IPS-NIHi7 (cell line): ENCODE results near the gene SERPINB1.
A peak's percentile ranks its signal among the peaks of the same experiment; 100 is the strongest.

Experiments
- DNase-seq: peaks from one replicate; pipeline ENCODE4 v3.0.0; 2012; ENCODE audit warnings: mixed read lengths; ENCODE audit errors: extremely low spot score

Gene SERPINB1

DNA sequence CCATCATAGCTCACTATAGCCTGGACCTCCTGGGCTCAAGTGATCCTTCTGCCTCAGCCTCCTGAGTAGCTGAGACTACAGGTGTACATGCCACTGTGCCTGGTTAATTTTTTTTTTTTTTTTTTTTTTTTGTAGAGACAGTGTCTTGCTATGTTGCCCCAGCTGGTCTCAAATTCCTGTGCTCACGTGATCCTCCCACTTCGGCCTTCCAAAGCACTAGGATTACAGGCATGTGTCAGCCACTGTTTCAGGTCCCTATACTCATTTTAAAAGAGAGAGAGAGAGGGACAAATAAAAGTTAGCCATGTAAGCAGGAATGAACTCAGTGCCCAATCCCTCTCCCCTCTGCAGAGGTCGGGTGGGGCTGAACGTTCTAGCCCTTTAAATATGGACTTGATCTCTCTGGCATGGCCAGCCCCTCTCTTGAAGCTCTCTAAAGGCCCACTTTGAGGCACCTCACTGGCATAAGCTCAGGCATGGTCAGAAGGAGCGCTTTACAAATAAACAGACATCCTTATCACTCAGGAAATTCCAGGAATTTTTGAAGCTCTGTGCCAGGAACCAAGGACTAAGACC, 9.0 kb upstream of the SERPINB1 start:
- DNase-seq = no peak

DNA sequence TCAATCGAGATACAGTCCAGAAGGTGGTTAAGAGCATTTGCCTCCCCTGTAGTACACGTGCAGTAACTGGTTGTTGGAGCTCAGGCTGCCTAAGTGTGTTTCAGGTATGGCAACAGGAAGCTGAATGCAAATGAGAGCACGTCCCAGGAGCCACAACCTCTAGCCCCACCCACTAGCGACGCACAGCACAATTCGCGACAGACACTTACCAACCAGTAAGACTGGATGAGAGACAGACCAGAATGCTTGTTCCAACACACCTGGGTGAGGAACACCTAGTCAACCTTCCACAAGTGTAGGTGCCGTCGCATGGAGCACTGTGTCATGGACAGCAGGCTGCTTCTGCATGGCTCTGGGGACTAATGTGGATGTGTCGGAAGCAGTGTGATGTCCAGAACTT, 7.2 kb upstream of the SERPINB1 start:
- peak; percentile 45 for DNase-seq

DNA sequence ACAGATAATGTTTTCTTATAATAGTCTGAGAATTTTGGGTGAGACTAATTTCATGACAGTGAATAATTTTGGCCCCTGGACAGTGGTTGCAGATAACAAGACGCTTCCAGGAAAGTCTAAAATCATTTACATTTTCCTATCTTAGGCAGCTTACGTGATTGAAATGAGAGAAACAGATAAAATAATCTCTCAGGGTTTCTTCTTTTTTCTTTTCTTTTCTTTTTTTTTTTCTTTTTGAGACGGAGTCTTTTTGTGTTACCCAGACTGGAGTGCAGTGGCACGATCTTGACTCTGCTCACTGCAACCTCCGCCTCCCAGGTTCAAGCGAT, 4.2 kb upstream of the SERPINB1 start:
- no peak for DNase-seq

DNA sequence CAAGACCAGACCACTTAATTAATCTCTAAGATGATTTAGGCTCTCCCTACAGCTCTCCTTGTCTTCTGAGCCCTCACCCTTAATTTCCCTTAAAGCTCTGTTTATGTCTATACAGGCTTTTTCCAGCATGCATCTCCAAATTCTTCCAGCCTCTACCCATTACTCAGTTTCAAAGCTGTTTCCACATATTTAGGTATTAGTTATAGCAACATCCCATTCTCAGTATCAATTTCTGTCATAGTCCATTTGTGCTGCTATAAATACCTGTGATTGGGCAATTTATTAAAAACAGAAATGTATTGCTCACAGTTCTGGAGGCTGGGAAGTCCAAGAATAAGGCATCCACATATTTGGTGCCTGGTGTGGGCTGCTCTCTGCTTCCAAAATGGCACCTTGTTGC, 2.3 kb upstream of the SERPINB1 start:
- no peak for DNase-seq

DNA sequence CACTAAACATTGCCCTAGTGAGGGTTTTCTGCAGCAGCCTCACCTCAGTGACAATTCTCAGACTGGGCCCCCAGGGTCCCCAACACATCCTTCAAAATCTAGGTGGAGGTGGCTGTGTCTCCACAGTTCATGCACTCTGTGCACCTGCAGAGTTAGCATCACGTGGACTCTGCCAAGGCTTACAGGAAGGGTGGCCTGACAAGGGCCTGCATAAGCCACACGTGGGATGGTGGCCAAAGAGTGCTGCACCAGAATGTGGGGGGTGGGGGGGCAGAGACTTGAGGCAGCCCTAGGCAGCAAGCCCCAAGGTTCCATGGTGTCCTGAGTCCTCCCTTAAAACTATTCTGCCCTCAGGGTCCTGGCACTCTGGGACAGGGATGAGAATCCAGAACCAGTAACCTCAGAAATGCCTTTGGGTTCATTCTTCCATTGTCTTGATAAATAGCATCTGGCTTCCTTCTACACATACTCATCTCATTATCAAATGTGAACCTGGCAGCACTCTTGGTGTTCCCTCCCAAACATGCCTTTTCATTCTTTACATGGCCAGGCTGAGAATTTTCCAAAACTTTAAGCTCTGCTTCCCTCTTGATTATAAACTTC, 1.6 kb upstream of the SERPINB1 start:
- DNase-seq = no peak

DNA sequence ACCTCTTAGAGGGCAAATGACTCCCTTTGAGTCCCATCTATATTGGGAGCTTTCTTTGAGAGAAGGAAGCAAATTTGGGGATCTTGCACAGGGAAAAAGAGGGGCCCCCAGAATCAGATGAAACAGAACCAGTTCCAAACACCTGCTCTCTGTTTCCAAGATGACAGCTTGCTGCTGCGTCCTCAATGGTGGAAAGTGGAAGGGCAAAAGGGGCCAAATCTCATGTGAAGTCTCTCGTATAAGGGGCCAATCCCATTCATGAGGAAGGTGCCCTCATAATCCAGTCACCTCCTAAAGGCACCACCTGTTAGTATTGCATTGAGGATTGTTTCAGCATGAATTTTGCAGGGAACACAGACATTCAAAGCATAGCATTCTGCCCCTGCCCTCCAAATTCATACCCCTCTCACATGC, 483 bp upstream of the SERPINB1 start:
- no peak for DNase-seq

DNA sequence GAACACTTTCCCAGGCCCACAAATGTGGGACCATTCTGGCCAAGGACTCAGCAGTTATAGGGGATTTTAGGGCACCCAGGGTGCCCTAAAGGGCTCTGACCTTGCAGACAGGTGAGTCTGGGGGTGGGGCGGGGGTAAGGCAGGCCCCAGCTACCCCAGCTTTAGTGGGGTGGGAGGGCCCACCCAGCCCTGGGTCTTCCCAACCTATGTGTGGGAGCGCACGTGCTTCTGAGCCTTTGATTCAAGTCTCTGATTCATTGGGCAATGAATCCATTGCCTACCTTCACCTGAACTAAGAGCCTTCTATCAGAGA, 958 bp downstream of the SERPINB1 start:
- no peak for DNase-seq

DNA sequence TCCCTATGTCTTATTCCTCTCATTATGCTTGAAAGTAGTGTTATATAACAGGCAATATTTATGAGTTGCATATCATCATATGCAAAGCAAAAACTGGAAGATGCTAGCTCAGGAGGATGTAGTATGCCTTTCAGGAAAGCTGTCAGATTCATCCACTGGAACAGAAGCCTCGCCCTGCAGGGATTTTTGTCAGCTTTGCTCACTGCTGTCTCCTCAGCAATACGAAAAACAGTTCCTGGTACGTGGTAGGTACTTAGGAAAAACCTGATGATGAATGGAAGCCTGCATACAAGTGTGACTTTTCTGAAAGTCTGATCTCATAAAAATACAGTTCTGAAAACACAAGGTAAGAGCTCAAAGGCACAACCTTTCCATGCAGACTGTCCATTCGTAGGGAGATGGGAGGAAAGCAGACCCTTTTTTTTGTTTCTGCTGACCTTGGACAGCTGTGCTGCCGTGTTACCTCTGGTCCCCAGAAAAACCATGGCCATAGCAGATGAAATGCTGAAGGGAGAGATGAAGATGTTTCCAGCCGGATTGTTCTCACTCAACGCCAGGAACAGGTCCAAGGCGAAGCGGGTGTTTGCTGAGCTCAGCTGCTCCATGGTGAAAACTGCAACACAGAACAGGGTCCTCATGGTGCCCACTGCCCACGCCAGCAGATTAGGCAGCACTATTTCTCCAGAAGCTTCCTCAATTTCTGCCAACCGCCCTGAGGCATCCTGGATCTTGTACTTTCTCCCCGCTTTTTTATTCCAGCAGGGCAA, 1.5 kb downstream of the SERPINB1 start:
- DNase-seq = no peak

DNA sequence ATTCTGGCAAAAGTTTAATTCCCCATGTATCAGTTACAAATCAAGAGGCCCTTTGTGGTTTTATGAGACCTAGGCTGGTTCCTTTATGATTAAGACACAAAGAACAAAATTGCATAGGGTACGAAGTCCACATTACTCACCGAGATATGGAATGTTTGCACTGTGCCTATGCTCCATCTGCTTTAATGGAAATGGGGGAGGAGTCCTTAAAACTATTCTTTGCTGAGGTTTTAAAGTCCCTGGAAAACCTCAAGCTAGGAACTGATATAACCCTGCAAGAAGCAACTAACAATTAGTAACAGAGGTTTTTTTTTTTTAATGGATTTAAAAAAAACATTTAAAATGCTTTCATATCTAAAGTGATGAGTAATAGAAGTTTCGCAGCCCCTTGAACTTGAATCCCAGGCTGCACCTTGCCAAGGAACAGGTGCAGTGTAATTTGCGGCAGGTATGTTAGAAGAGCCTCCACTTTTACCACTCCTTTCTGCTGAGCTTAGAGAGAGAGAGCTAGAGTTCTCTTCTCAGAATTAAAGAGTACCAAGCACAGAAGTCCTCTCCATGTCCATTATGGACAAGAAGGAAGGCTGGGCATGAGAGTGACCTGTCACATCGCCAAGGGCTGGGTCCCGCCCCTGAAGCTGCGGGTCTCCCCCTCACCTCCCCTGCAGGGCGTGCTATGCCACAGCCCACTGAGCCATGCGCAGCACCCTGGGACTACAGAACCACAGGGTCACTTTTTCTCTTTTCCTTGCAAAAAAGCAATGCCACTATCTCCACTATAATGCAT, 2.3 kb downstream of the SERPINB1 start:
- no peak for DNase-seq

DNA sequence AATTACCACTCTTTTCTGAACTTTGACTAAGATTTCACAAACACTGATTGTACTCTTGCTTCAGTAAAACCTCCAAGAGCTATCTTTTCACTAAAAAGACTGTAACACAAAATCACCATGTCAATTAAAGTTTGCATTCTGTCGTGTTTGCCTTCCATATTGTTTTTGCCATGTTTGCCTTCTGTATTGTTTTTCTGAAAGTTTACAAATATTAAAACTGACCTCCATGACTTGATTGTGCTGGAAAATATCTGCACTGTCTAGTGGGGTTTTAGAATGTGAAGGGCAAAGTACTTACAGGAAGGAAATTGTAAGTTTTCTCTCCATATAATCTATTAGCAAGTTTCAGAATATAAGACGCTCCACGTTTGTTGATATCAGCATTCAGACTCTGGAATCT, 3.4 kb downstream of the SERPINB1 start:
- DNase-seq = no peak

DNA sequence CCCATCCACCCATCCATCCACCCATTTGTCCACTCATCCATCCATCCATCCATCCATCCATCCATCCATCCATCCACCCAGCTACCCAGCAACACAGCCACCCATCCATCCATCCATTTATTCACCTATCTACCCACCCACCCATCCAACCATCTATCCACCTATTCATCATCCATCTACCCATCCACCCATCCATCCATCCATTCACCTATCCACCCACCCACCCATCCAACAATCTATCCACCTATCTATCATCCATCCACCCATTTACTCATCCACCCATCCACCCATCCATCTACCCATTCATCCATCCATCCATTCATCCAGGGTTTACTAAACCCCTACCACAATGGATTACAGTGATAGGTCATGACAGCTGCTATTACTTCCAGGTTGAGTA, 7.4 kb downstream of the SERPINB1 start:
- DNase-seq = no peak

DNA sequence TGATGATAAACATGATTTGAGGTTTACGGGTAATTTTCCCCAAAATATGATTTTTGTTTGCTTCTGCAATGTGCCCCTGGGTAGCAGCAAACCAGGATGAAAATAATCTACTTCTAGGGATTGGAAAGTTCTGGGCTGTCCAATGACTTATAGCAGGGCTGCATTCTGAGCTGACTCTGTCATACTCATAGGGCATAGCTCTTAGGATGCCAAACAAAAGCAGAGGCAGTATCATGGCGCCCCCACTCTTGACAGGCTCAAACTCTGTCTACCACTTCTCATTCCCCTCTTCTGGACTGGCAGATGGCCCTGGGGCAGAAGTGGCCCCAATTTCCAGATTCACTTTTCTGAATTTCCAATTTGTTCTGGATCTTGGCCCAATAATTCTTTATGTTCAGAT, 10.3 kb downstream of the SERPINB1 start:
- no peak for DNase-seq

DNA sequence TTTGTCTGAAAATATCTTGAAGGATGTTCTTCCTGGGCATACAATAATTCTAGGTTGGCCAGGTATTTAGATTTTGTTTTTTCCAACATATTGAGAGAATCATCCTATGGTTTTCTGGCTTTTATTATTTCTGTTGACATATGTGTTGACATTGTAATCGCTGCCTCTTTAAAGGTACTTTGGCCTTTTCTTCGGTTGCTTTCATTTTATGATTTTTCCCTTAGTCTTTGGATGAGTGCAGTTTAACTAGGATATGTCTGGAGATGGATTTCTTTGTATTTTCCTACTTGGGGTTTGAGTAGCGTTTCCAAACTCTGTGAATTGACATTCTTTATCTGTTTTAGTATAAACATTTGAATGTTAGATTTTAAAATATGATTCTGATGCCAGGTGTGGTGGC, 11.5 kb downstream of the SERPINB1 start:
- DNase-seq = no peak

DNA sequence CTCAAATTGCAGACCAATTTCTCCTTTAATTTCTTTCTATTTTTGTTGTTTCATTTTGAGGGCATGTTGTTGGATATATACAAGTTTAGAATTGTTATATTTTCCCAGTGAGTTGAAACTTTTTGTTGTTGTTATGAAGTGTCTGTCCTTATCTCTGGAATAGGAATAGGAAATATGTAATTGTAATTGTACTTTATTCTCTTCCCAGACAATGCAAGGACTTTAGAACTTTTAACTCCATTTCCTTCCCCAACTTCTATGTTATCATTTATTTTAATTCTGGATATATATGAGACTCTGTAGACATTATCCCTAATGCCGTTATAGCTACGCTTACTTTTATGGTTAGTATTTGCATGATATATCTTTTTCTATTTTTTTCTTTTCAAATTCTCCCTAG, 12.4 kb downstream of the SERPINB1 start:
- DNase-seq = no peak

DNA sequence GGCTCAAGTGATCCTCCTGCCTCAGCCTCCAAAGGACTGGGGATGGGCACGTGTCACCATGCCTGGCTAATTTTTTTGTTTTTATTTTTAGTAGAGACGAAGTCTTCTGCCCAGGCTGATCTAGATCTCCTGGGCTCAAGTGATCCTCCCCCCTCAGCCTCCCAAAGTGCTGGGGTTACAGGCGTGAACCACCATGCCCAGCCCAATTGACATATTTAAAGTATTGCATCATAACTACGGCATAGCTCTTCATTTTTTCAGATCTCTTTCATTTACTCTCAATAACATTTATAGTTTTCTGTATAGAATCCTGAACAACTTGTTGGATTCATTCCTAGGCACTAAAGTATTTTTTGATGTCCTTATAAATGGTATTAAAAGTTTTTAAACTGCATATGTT, 13.0 kb downstream of the SERPINB1 start:
- no peak for DNase-seq

DNA sequence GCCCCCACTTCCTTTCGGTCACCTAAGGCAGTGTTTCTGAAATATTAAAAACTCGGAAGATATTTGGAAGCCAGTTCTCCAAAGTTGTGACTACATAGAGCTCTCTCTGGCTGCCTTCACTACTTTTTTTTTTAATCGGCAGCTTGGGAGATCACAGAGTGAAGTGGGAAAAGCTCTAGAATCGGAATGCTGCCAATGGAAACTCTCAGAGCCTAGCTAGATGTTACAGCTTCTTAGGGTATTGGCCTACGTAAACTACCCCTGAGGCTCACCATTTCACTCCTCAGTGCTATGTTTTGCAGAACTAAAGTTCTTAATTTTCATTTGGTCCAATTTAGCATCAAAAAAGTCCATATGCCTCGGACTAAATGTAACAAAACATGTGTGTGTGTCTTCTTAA, 14.5 kb downstream of the SERPINB1 start:
- DNase-seq = no peak

DNA sequence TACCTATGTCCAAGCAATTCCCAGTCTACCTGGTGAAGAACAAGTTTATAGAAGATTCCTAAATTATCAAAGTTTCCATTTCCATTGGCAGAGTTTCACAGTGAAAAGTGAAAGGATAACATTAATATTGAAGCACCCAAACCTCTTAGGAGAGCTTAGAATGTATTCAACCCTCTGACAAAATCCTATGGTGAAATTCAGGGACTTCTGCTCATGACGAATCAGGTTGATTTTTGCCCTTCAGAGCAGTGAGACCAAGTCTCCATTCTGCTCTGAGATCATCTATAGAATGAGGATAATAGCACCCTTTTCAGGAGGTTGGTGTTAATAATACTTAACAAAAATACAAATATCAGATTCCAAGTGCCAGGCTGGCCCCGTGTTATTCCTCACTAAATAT, 15.5 kb downstream of the SERPINB1 start:
- no peak for DNase-seq

DNA sequence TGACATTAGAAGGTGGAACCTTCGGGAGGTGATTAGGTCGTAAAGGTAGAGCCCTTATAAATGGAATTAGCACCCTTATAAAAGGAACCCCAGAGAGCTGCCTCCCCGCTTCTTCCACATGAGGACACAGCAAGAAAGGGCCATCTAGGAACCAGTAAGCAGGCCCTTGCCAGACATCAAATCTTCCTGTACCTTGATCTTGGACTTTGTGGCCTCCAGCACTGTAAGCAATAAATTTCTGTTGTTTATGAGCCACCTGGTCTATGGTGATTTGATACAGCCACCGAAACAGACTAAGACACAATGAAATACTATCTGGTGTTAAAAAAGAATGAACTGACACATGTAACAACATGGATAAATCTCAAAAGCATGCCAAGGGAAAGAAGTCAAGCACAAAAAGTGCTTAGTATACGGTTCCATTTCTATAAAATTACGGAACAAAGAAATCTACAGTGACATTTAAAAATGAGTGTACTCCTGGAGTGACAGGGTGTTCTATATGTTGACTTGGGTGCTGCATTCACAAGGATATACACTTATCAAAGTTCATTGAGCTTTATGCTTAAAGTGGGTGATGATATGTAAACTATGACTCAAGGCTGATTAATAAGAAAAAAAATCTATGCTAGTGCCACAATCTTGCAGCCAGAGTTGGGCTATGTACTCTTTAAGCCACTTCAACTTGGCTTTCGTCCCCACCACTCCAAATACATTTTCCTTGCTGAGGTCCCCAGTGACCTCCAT, 18.4 kb downstream of the SERPINB1 start:
- no peak for DNase-seq

DNA sequence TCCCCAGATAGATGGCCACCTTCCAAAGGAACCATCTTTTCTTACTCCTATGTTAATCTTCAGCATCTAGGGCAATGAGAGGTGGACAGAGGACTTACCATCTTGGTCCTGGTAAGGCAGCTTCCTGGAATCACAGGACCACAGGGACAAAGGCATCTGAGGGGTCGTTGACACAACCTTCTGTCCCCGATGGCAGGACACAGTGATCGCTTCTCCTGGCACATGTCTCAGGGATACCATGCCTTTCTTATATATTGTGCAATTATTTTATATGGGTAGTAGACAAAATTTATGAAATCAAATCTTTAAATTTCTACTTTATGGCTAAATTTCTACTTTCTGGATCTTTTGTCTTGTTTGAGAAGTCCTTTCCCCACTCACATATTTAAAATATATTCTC, 20.1 kb downstream of the SERPINB1 start:
- no peak for DNase-seq

DNA sequence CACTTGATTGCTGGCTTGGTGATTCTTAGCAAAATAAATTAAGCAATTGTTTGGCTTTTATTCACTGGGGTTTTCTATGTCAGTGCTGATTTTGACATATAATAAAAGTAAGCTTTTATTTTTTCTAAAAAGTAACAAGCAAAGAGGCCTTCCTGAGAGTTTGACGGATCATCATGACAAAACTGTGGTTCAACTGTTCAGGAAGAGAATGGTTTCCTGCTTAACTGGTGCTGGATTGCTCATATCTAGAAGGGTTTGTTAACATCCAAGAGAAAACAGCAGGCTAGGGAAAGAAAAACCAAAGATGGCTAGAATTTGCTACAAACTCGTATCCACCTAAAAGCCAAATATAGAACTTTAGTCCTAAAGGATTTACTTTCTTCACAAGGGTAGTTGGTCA, 21.2 kb downstream of the SERPINB1 start:
- DNase-seq = no peak

DNA sequence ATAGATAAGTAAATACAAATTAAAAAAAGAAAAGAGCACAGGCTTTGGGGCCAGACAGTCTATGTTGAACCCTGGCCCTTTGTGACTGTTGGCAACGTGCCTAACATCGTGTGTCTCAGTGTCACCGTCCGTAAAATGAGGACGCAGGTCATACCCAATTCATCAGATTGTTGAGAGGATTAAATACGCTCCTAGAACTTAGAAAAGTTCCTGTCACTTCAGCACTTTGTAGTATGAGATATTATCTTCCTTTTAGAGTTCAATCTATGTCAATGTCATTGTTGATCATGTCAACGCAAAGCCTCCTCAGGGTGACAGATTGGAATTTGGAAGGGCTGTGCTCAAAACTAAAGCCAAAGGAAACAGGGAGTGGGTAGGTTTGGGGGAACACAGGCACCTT, 21.7 kb downstream of the SERPINB1 start:
- DNase-seq = no peak

DNA sequence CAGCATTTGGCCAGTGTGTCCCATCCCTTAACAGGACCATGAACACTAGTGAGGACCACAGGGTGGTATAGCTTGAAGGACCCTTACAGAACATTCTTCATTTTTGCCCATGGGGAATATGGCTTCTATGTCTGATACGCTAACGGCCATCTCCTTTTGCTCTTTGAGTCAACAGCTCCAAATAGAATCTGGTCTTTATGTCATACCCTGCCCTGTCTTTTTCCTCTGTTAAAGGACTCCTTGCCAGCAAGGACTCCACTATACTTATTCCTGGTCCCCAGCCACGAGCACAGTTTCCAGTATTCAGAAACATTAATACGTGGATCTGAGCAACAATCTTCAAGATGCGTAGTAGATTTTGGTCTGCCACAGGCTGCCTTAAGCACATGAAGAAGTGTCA, 22.5 kb downstream of the SERPINB1 start:
- DNase-seq = no peak
